Non-pigmented ciliary epithelial cell (primary cell): ENCODE measurements around the gene ADAMTS7.
"Not testable (repeated sequence)": the region's sequence is repeated elsewhere in the genome, so short reads cannot be mapped to it uniquely, and the experiment has no call there.

Experiments used
- DNase-seq: peaks from one replicate; pipeline ENCODE4 v3.0.0-alpha.2; 2010; ENCODE audit warnings: low read depth

ADAMTS7 gene

GRCh38 chr15:78811124-78811824 lies at the start of gene ADAMTS7:
ADAMTS7 (minus strand) TSS chr15:78811464; CDS start chr15:78811220, 244 bp downstream.
- no peak for DNase-seq

GRCh38 chr15:78859971-78860719 lies 48.9 kb upstream of the ADAMTS7 start:
- DNase-seq, result peak; percentile 45

GRCh38 chr15:78855746-78856145 lies 44.5 kb upstream of the ADAMTS7 start:
- no peak for DNase-seq

GRCh38 chr15:78854833-78855372 lies 43.6 kb upstream of the ADAMTS7 start:
- DNase-seq, result no peak

GRCh38 chr15:78853500-78853899 lies 42.2 kb upstream of the ADAMTS7 start:
- no peak for DNase-seq

- DNase-seq, result no peak
Measured at GRCh38 chr15:78850941-78851755, 39.9 kb upstream of the ADAMTS7 start.

GRCh38 chr15:78850352-78850751 lies 39.1 kb upstream of the ADAMTS7 start:
- no peak for DNase-seq

- not testable (repeated sequence) for DNase-seq
Measured at GRCh38 chr15:78847387-78847906, 36.2 kb upstream of the ADAMTS7 start.

- not testable (repeated sequence) for DNase-seq
Measured at GRCh38 chr15:78846906-78847305, 35.6 kb upstream of the ADAMTS7 start.

- DNase-seq, result no peak
Measured at GRCh38 chr15:78842519-78842918, 31.3 kb upstream of the ADAMTS7 start.

GRCh38 chr15:78841891-78842290 lies 30.6 kb upstream of the ADAMTS7 start:
- DNase-seq, result no peak

GRCh38 chr15:78841376-78841706 lies 30.1 kb upstream of the ADAMTS7 start:
- no peak for DNase-seq

- no peak for DNase-seq
Measured at GRCh38 chr15:78840661-78841375, 29.6 kb upstream of the ADAMTS7 start.

GRCh38 chr15:78839151-78839550 lies 27.9 kb upstream of the ADAMTS7 start:
- DNase-seq, result not testable (repeated sequence)

- DNase-seq, result no peak
Measured at GRCh38 chr15:78838489-78838888, 27.2 kb upstream of the ADAMTS7 start.

- DNase-seq, result no peak
Measured at GRCh38 chr15:78837543-78837942, 26.3 kb upstream of the ADAMTS7 start.

GRCh38 chr15:78837131-78837530 lies 25.9 kb upstream of the ADAMTS7 start:
- no peak for DNase-seq

GRCh38 chr15:78836333-78836732 lies 25.1 kb upstream of the ADAMTS7 start:
- DNase-seq, result no peak

GRCh38 chr15:78831229-78832207 lies 20.3 kb upstream of the ADAMTS7 start:
- DNase-seq, result no peak

- DNase-seq, result no peak
Measured at GRCh38 chr15:78830514-78831228, 19.4 kb upstream of the ADAMTS7 start.
